Panc1 (cell line): Measurements from ENCODE around the gene PLEKHO1. TPM values are rescaled to one million over a fixed set of nuclear protein-coding genes. Genes with fewer than 3 reads are reported as not detected.

ENCODE experiments used
- ATAC-seq: fragments of 200-7000 bp; cut with Tn5 transposase; 2 replicates; pipeline ENCODE4 v1.9.1; 2020; ENCODE audit warnings: mild to moderate bottlenecking, moderate library complexity
- BruUV-seq: library from RNA; stranded (reverse); fragments of 400-500 nt; replicated peaks from 2 replicates; lab custom pipeline; 2021; lab: Mats Ljungman, UMichigan
- CTCF ChIA-PET: fragments of 300-600 bp; sonication (Branson Sonifier 250); formaldehyde crosslinking; loops from one replicate; lab custom pipeline; 2022; ENCODE audit warnings: antibody characterized with exemption; lab: Charles Lee
- POLR2A ChIA-PET: fragments of 300-600 bp; sonication (Branson Sonifier 250); formaldehyde crosslinking; loops from one replicate; lab custom pipeline; 2022; ENCODE audit warnings: antibody characterized with exemption; lab: Charles Lee
- DNase-seq: peaks from one replicate; pipeline ENCODE4 v3.0.0-alpha.2; 2010; ENCODE audit warnings: low read depth, low spot score
- H3K27ac ChIP-seq: 2 replicates; pipeline ENCODE4 v1.5.1; 2011; ENCODE audit warnings: mild to moderate bottlenecking, low read length, inconsistent platforms
- H3K27me3 ChIP-seq: fragments of 200-500 bp; sonication (Bioruptor generic); 2 replicates; pipeline ENCODE4 v1.6.0; 2014; ENCODE audit warnings: low read length, inconsistent platforms; ENCODE audit not compliant: control insufficient read depth, insufficient read depth
- H3K36me3 ChIP-seq: fragments of 200-500 bp; sonication (Bioruptor generic); 2 replicates; pipeline ENCODE4 v1.5.1; 2014; ENCODE audit warnings: inconsistent platforms, mild to moderate bottlenecking, low read length, moderate library complexity; ENCODE audit not compliant: control insufficient read depth, insufficient read depth
- H3K4me1 ChIP-seq: 2 replicates; pipeline ENCODE4 v1.5.1; 2011; ENCODE audit warnings: inconsistent platforms, mild to moderate bottlenecking, low read length, moderate library complexity; ENCODE audit not compliant: control insufficient read depth, insufficient read depth
- H3K4me3 ChIP-seq, 2 experiments: 2 replicates each; pipeline ENCODE4 v1.5.1; 2011 to 2012; ENCODE audit warnings: low read depth in 2 of 2, low read length in 2 of 2, mild to moderate bottlenecking in 2 of 2, inconsistent platforms in 1 of 2, moderate library complexity in 1 of 2
- H3K9me3 ChIP-seq: fragments of 200-500 bp; sonication (Bioruptor generic); 2 replicates; pipeline ENCODE4 v1.5.1; 2014; ENCODE audit warnings: low read depth, mild to moderate bottlenecking, inconsistent platforms, low read length, moderate library complexity; ENCODE audit not compliant: control insufficient read depth, insufficient read depth
- CTCF ChIP-seq: fragments of 450-650 bp; IDR thresholded peaks from 2 replicates; pipeline ENCODE4 v1.5.1; 2017; ENCODE audit warnings: mild to moderate bottlenecking
- POLR2AphosphoS5 ChIP-seq: IDR thresholded peaks from 2 replicates; pipeline ENCODE4 v1.6.1; 2012; ENCODE audit warnings: mild to moderate bottlenecking, low read depth, low read length, moderate library complexity
- SIN3A ChIP-seq: IDR thresholded peaks from 2 replicates; pipeline ENCODE4 v1.6.1; 2012; ENCODE audit warnings: low read depth, mild to moderate bottlenecking, low read length, moderate library complexity, borderline replicate concordance; ENCODE audit not compliant: insufficient read depth
- TCF7L2 ChIP-seq: IDR thresholded peaks from 2 replicates; pipeline ENCODE4 v1.6.1; 2011; ENCODE audit warnings: mild to moderate bottlenecking, low read depth, low read length, inconsistent platforms
- in situ Hi-C: cut with HindIII; loops from 2 replicates; pipeline ENCODE4 v1.10.0; 2016; ENCODE audit warnings: low sequenced_read_pairs, low pct_unique_long_range_greater_than_20kb
- intact Hi-C: fragments of 100-400 bp; cut with micrococcal nuclease; formaldehyde crosslinking; loops from one replicate; pipeline ENCODE4 v1.10.0; 2022; ENCODE audit not compliant: unreplicated experiment
- total RNA-seq: library from RNA; stranded (reverse); gene quantifications from one replicate; pipeline ENCODE4 v1.2.1, GENCODE V29; 2021; ENCODE audit not compliant: unreplicated experiment
- TF ChIP-seq, protein P1 (sequence below), 2 experiments: IDR thresholded peaks; 2 replicates each; pipeline ENCODE4 v1.6.1; 2011 to 2012; ENCODE audit warnings: low read depth in 2 of 2, control low read depth in 1 of 2, low read length in 1 of 2, mild to moderate bottlenecking in 1 of 2, moderate library complexity in 1 of 2; ENCODE audit not compliant: insufficient read depth in 1 of 2

Gene PLEKHO1
- total RNA-seq, 1 experiment from 2014 or later, result 9.1 TPM

- CTCF ChIA-PET, result no interaction called here
Observed at GRCh38 chr1:150164779-150165178, 15.1 kb downstream of the PLEKHO1 start.

DNA sequence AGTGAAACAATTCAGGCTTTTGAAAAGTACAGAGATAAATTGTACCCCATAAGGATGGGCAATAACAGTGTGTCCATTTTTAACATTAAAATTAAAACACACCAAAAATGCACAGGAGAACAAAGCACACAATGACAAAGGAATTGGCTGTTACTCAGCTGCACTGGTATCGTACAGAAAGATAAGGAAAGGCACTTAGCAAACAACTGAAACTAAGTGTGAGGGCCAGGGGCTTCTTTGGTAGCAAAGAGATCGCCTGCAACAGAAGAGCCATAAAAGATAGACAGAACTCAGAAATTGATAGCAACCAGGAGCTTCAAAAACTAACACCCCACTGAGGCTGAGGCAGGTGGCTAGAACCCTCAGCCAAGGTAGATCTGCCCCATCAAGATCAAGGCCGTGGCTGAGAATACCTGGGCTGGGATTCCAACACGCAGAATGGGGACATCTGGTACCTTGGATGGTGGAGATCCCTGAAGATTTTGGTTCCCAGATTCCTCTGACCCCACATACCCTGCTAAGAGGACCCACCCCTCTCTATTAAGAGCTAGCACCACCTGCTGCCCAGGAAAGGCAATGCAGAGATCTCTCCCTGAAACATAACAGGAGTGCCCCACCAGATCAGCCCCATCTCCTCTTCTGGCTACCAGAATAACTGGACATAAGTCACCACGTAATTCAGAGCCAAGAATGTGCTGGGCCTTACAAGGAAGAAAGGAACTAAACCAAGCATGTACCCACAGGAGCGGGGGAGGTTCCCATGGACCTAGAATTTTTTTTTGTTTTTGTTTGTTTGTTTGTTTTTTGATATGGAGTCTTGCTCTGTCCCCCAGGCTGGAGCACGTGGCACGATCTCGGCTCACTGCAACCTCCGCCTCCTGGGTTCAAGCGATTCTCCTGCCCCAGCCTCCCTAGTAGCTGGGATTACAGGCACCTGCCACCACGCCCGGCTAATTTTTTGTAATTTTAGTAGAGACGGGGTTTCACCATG, 16.2 kb downstream of the PLEKHO1 start:
- TF ChIP-seq SIN3A (no peak), CTCF (peak; percentile 78)
- no peaks in the 10 kb centered on the region for H3K4me1 ChIP-seq
- ATAC-seq, result peak; percentile 42; the same call in 1 of the 2 replicates
- no TSS peak for BruUV-seq
- H3K27me3 ChIP-seq, result no peaks in the 10 kb centered on the region
- H3K9me3 ChIP-seq, result no peaks in the 10 kb centered on the region
- ChIA-PET POLR2A (no interaction called here), CTCF (interaction anchor here (0.5 to 1.7 kb wide), 2 partner anchors 31 to 93 kb away, joined by 3 to 4 read pairs; no protein-coding TSS in a partner anchor)
- H3K4me3 ChIP-seq, result no peak overlapping the region
- DNase-seq, result peak; percentile 36
- in situ Hi-C loops, result no loop called here
- intact Hi-C loops, result loop anchor here (5.0 kb wide), 1 partner anchor 204 kb away; no protein-coding TSS in a partner anchor
- no peak overlapping the region for H3K27ac ChIP-seq
- H3K36me3 ChIP-seq, result no peaks in the 10 kb centered on the region

More at GRCh38 chr1:150164779-150165178, 15.1 kb downstream of the PLEKHO1 start:
- intact Hi-C loops, result loop anchor here (5.0 kb wide), 1 partner anchor 202 kb away; no protein-coding TSS in a partner anchor
- Histone ChIP-seq H3K36me3 (no peaks in the 10 kb centered on the region), H3K27me3 (no peaks in the 10 kb centered on the region), H3K27ac (no peak overlapping the region), H3K9me3 (no peaks in the 10 kb centered on the region), H3K4me3 (no peak overlapping the region), H3K4me1 (no peaks in the 10 kb centered on the region)
- POLR2A ChIA-PET, result no interaction called here
- no TSS peak for BruUV-seq
- ATAC-seq (no peak), DNase-seq (no peak)
- in situ Hi-C loops, result no loop called here
- TF ChIP-seq TCF7L2, result no peak
- TF ChIP-seq, protein P1, sequence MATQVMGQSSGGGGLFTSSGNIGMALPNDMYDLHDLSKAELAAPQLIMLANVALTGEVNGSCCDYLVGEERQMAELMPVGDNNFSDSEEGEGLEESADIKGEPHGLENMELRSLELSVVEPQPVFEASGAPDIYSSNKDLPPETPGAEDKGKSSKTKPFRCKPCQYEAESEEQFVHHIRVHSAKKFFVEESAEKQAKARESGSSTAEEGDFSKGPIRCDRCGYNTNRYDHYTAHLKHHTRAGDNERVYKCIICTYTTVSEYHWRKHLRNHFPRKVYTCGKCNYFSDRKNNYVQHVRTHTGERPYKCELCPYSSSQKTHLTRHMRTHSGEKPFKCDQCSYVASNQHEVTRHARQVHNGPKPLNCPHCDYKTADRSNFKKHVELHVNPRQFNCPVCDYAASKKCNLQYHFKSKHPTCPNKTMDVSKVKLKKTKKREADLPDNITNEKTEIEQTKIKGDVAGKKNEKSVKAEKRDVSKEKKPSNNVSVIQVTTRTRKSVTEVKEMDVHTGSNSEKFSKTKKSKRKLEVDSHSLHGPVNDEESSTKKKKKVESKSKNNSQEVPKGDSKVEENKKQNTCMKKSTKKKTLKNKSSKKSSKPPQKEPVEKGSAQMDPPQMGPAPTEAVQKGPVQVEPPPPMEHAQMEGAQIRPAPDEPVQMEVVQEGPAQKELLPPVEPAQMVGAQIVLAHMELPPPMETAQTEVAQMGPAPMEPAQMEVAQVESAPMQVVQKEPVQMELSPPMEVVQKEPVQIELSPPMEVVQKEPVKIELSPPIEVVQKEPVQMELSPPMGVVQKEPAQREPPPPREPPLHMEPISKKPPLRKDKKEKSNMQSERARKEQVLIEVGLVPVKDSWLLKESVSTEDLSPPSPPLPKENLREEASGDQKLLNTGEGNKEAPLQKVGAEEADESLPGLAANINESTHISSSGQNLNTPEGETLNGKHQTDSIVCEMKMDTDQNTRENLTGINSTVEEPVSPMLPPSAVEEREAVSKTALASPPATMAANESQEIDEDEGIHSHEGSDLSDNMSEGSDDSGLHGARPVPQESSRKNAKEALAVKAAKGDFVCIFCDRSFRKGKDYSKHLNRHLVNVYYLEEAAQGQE (IDR thresholded peaks at IDR 0.05; ENCODE audit: insufficient read depth in 1 of 2, low read depth in 2 of 2, low read length in 1 of 2), result no peak
- TF ChIP-seq POLR2AphosphoS5, result no peak
- TF ChIP-seq SIN3A, result no peak
- TF ChIP-seq CTCF, result no peak
